HT1080 (cell line): ENCODE data around the gene TGFBRAP1. TPM values are rescaled to one million over a fixed set of nuclear protein-coding genes. Genes with fewer than 3 reads are reported as not detected.

ENCODE experiments used
- DNase-seq: peaks from one replicate; pipeline ENCODE4 v3.0.0-alpha.2; 2015; ENCODE audit warnings: low read depth
- polyA plus RNA-seq, 2 experiments: library from polyadenylated mRNA; depleted of rRNA; stranded (reverse); fragments of >200 nt; gene quantifications; 2 replicates each; pipeline ENCODE4 v1.2.3, GENCODE V29; 2015
- total RNA-seq: library from RNA; depleted of rRNA; stranded (reverse); fragments of >200 nt; shearing (Covaris generic); gene quantifications from 2 replicates; pipeline ENCODE4 v1.2.3, GENCODE V29; 2014; rRNA removed

The TGFBRAP1 gene
- total RNA-seq: 31.1 and 37.7 TPM in 2 replicates
- polyA plus RNA-seq (2015; cell fraction: cytosol; rRNA removed): 19.2 and 21.0 TPM in 2 replicates
- 17.4 and 20.1 TPM in 2 replicates for polyA plus RNA-seq (2015; cell fraction: nucleus; rRNA removed)

- peak; percentile 40 for DNase-seq
These were observed at the start of gene TGFBRAP1 for GRCh38 chr2:105329561-105330495. Gene TGFBRAP1 (minus strand): TSS chr2:105329735. CDS start chr2:105308301, 21,434 bp downstream.

DNA sequence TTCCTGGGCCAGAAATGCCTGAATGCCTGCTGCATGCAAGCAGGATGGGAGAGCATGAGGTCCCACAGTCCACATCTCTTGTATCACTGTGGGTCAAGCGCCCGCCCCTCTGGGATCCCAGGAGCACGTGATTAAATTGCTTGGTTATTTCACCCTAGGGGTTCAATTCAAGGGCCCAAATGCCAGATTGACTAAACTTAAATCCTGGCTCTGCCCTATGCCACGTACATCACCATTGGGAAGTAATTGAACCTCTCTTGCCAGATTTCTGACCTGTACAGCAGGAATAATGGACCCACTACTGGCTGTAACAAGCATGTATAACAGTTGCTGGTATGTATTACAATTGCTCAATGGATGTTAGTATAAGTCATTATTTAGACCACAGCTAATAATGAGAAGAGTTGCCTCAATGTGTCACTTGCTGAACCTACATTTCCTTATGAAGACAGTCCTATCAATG is 49.4 kb upstream of the TGFBRAP1 start:
- DNase-seq: no peak

DNA sequence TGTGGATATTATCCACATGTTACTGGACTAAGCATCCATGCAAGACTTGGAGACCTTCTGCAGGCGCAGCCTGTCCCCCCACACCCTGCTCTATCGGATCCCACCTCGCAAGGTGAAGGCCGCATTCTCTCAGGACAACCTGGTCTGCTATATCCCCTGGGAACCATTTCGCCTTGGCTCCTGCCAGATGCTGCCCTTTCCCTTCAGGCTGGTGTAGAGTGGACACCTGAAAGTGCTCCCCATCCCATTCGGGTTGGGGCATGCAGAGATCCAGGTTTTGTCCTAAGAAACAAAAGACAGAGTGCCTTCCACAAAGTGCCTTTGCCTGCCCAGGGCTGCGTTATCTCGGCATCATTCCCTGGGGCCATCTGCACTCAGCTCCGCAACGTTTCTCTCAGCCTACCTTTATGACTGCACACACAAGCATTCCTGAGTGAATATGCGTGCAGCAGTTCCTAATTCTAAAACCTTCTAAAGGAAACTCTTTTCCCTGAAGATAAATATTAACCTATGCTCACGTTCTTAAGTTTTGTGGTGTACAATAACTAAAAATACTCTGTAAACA is 48.8 kb upstream of the TGFBRAP1 start:
- DNase-seq: no peak

- DNase-seq: no peak
These were observed 48.3 kb upstream of the TGFBRAP1 start for GRCh38 chr2:105377871-105378270.

GRCh38 chr2:105376789-105377240 is 47.3 kb upstream of the TGFBRAP1 start:
- DNase-seq: peak; percentile 41

- no peak for DNase-seq
These were observed 46.5 kb upstream of the TGFBRAP1 start for GRCh38 chr2:105376010-105376409.

- no peak for DNase-seq
These were observed 45.5 kb upstream of the TGFBRAP1 start for GRCh38 chr2:105375001-105375561.

DNA sequence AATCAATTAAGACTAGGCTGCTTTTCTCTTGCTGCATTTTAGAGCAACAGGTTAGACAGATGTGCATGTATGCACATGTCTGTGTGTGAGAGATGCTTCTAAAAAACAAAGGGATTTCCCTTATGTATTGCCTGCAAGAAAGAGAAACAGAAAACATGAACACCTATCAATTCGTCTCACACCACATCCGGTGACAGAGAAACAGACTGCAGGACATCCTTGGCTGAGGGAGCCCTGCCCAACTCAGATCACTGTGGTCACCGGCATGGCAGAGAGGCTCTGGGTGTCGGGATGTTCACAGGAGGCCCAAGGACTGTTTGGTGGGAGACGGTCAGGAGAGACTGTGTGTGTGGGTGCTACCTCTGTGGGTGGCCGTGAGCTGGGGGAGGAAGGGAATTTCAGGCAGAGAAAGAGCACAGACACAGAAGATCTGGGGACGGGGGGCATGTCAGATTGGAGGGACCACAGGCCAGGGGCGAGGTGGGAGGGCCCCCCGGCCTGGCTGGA is 44.4 kb upstream of the TGFBRAP1 start:
- no peak for DNase-seq

- DNase-seq: no peak
These were observed 43.8 kb upstream of the TGFBRAP1 start for GRCh38 chr2:105373344-105373781.

DNA sequence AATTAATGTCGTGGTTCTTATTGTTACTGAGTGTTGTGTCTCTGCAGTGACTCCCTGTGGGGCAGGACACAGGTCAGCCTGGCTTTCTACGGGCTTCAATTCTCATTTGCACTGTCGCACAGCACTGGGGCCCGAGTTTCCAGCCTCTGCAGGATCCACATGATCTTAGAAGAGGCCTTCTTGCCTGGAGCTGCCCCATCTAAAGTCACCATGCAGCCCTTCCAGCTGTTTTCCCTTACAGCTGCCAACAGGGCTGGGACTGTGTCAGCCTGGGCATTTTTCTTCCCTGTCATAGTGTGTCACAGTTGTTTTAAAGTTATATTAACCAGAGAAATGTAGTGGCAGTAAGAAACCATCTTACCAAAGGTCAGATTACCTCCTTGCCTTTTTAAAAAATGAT is 42.3 kb upstream of the TGFBRAP1 start:
- no peak for DNase-seq

DNA sequence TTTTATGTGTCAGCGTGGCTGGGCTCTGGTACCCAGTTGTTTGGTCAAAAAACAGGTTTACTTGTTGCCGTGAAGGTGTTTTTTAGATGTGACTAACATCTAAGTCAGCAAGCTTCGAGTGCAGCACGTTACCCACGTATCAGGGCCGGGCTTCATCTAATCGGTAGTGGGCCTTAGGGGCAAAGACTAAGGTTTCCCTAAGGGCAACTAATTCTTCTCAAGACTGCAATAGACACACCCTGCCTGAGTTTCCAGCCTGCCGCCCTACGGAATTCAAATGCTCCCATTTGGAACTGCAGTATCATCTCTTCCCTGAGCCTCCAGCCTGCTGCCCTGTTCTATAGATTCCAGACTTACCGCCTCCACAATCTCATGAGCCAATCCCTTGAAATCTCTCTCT is 41.6 kb upstream of the TGFBRAP1 start:
- DNase-seq: no peak

DNA sequence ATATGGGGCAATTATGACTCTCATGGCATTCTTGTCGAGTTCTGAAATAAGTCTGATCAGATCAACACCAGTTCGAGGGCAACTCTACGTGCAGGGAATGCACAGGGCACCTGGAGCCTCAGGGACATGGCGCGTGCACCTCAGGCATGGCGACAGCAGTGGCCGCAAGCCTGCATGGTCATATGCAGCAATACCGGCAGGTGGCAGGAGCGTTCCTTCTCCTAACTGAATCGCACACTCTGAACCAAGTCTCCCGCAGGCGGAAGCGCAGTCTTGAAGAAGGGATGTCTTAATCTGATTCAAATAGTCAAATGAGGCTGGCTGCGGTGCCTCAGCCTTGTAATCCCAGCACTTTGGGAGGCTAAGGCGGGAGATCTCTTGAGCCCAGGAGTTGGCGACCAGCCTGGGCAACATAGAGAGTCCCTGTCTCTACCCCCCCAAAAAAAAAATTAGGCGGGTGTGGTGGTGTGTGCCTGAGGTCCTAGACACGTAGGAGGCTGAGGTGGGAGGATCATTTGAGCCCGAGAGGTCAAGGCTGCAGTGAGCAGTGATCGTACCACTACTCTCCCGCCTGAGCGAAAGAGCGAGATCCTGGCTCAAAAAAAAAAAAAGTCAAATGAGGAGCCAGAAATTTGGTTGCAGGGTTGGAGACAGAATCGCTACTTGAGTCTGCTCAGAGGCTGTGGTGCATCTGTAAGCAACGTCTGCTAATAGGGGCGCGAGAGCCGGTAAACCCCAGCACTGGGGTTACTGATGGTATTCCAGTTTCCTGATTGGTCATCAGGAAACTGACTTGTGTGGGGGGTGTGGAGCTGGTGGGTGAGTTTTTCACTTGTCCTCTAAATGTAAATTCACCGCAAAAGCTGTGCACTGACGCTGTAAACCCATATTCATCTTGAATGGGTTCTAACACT is 40.5 kb upstream of the TGFBRAP1 start:
- no peak for DNase-seq

- no peak for DNase-seq
These were observed 39.3 kb upstream of the TGFBRAP1 start for GRCh38 chr2:105368759-105369408.

GRCh38 chr2:105365206-105365605 is 35.7 kb upstream of the TGFBRAP1 start:
- no peak for DNase-seq

DNA sequence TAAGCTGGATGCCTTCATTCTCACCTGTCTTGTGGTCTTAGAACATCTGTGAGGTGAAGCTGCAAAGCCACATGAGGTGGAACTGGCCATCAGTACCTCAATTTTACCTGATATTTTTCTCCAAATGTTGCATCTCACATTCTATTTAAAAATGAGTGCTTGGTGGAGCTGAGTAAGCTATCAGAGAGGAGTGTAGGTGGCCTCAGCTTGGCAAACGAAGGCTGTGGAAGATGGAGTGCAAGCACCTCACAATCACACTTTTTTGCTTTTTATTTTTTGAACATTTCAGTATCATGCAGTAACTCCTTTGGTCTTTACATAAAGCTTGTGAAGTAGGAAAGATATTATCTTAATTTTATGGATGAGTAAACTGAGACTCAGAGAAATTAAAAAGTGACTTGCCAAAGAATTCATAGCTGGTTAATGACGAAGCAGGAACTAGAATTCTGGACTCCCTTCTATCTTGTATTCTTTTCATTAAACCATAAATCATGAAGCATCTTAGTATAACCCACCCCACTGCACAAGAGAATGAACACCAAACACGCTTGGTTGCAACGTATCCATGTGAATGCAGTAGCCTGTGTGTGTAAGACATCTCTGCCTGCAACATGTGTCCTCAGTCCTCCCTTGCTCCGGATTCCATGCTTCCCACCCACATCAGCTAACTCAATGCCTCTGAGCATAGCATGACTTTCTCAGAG is 35.1 kb upstream of the TGFBRAP1 start:
- no peak for DNase-seq

- no peak for DNase-seq
These were observed 33.5 kb upstream of the TGFBRAP1 start for GRCh38 chr2:105362862-105363591.

- no peak for DNase-seq
These were observed 31.8 kb upstream of the TGFBRAP1 start for GRCh38 chr2:105361102-105361889.

GRCh38 chr2:105358593-105358992 is 29.1 kb upstream of the TGFBRAP1 start:
- DNase-seq: no peak
